ENCODE data around the gene ITSN1.
A peak's percentile ranks its signal among the peaks of the same experiment; 100 is the strongest.
"Not testable (repeated sequence)": the region's sequence is repeated elsewhere in the genome, so short reads cannot be mapped to it uniquely, and the experiment has no call there.

ITSN1 gene

DNA sequence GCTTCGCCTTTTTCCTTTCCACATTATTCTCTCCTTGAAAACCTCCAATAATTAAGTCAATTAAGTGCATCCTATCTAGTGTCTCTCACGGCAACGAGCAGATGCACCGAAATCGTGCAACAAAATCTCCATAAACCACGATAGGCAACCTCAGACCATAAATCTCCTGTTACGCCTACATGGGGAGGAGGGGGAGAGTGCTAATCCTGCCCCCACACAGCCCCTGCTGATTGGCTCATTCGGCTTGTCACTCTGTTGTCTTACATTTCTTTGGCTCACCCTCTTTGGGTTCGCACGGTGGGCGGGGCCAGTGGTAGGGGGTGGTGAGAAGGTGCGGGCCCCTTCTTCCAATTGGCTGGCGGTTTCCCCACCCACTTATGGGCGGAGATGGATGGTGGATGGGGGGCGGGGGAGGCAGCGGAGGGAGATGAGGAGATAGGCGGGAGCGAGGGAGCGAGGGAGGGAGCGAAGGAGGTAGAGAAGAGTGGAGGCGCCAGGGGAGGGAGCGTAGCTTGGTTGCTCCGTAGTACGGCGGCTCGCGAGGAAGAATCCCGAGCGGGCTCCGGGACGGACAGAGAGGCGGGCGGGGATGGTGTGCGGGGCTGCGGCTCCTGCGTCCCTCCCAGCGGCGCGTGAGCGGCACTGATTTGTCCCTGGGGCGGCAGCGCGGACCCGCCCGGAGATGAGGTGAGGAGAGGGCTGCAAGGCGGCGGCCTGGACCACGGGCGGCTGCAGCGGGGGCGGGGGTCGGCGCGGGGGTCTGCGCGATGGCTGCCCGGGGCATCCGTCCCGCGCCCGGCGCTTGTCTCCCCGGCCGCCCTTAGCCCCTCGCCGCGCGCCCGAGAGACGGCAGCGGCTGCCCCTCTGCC is at the start of gene ITSN1:
ITSN1 (plus strand) TSS at position 475 of the 869 bp plus-strand sequence. CDS start 76,328 bp downstream, outside the sequence.
- DNase-seq, result peak; percentile 99

DNA sequence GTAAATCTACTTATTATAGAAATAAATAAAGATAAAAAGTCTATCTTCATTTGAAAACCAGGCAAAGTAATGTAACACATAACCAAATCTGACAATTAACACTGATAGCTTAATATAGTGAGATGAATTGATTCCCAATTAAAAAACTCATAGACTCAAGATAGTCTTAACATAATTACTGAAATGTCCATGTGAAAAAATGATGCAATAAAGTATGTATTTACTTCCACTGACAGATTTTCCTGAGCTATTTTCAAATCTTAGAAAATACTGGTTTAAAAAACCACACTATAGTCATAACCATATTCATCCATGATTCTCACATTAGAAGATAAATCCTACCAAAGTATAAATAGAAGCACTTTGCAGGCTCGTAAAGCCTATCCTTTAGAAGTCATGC is 44.2 kb upstream of the ITSN1 start:
- DNase-seq, result no peak

DNA sequence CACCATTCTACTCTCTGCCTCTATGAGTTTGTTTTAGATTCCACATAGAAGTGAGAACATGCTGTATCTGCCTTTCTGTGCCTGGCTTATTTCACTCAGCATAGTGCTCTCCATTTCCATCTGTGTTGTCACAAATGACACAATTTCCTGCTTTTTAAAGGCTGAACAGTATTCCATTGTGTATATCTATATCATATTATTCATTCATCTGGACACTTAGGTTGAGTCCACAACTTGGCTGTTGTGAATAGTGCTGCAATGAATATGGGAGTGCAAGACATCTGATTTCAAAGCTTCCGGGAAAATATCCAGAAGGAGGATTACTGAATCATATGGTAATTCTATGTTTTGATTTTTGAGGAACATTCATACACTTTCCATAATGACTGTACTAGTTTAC is 33.7 kb upstream of the ITSN1 start:
- no peak for DNase-seq

DNA sequence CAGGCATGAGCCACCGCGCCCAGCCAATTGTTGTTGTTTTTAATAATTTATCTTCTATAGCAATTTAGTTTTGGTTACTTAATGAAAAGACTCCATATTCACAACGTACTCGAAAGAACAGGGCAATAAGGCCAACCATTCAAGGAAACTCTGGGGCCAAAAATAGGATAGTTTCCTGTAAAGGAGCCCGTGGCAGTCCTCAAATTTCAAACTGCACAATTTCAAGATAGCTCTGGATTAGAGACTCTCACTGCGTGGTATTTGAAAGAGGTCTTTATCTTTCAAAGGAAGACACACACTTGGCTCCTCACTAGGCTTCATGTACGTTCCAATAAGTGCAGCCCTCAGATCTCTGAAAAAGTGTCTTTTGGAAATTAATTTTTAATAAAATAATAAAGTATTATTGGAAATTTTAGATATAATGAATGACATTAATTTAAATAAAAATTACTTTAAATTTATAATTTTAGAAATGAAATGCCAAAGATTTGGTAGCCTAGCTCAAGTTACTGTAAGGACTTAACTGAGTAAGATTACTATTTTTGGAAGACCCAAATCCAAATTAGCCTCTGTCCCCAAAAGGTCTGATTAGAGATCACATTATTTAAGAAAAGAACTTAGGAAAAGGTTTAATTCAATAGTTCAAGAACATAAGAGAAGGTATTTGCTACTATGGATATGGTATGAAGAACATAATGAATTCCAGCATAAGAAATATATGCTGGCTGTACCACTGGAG is 31.1 kb upstream of the ITSN1 start:
- DNase-seq, result no peak

DNA sequence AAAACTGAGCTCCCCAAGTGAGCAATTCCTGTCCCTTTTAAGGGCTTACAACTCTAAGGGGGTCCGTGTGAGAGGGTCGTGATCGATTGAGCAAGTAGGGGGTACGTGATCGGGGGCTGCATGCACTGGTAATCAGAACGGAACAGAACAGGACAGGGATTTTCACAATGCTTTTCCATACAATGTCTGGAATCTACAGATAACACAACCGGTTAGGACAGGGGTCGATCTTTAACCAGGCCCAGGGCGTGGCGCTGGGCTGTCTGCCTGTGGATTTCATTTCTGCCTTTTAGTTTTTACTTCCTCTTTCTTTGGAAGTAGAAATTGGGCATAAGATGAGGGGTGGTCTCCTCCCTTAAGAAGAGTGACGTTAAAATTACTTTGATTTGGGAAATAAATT is 24.7 kb upstream of the ITSN1 start:
- DNase-seq, result not testable (repeated sequence)

DNA sequence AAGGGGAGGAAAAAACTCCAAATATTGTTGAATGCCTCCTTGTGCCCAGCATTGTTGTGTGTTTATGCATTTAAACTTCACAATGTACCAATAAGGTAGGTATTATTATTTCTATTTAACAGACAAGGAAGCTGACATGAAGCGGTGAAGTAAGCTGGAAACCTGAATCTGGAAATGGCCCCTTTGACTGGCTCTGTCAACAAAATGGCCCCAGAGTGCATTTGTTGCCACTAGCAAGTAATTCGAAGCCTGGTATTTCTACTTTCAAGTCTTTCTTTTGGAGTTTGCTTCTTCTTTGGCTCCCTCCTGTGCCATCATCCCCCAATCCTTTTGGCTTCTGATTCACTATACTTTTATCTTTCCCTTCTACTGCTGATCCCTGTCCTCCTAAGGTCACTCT is 23.9 kb upstream of the ITSN1 start:
- no peak for DNase-seq

DNA sequence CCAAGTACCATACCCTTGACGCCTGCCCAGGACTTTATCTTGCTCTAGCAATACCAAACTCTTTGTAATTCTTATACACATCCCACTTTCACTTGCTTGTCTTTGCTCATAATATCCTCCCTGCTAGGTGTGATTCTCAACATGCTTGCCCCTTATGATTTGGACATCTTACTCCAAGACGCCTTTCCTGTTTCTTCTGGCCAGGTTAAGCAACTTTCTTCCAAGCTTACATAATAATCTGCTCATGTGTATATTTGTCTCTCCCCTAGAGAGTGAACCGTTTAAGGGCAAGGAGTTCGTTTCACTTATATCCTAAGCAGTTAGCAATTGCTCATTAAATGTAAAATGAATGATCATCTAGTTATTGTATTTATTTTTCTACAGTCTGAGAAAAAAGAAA is 22.6 kb upstream of the ITSN1 start:
- DNase-seq, result no peak

DNA sequence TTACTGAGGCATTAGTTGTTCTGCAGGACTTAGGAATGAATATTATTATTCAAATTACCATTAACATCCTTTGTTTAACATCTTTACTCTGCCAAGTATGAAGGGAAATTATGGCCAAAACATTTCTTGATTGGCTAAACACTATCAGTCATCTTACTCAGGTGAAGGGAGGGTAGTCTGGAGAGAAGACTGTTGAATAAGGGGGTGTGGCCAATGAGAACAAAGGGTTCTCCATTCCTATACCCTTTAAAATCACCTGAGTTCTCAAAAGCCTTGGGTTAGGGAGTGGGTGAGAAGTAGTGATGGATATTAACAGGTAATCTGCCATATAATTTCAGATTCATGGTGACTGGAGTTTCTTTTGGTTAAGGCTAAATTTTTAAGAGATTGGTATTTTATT is 20.0 kb upstream of the ITSN1 start:
- no peak for DNase-seq

DNA sequence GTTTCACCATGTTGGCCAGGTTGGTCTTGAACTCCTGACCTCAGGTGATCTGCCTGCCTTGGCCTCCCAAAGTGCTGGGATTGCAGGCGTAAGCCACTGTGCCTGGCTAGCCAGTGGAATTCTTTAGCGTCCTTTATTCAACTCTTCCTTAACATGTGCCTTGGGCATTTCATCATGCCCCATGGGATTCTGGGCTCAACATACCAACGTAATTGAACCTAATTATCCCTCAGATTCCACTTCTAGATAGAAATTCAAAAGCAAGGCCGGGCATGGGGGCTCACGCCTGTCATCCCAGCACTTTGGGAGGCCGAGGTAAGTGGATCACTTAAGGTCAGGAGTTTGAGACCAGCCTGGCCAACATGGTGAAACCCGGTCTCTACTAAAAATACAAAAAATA is 16.1 kb upstream of the ITSN1 start:
- not testable (repeated sequence) for DNase-seq

DNA sequence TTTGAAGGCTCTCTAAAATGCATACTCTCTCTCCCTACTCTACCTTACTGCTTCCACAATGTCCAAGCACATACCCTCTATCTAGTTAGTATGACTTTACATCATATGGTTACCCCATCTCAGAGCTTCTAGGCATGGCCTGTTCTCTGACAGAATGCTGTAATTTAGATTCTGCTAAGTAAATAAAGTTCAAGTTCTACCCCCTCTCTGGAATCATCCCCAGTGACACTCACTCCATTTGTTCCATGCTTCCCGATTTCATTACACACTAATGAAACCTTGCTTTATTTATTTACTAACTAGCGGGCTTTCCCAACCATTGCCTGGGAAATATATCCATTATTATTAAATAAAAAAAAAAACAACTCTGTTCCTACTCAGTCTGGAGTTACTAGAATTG is 8.0 kb upstream of the ITSN1 start:
- no peak for DNase-seq

DNA sequence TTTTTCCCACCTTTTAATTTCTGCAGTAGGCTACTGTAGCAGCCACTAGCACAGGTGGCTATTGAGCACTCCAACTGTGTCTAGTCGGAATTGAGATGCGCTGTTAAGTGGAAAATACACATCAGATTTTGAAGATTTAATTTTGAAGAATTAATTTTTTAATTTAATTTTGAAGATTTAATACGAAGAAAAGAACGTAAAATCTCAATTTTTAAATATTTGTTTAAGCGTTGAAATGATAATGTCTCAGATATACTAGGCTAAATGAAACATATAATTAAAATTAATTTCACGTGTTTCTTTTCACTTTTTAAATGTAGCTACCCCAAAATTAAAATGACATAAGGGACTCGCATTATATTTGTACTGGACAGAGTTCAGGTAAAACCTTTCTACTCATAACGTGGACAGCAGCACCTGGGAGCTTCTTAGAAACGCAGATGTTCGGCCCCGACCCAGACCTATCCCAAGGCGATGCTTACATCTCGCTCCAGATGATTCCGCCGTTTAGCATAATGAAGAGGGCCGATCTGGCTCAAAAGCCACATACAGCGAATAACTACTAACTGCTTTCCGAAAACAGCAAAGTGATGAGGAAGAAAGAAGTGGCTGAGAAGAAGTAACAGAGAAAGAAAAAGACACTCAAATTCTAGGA is 1.5 kb upstream of the ITSN1 start:
- DNase-seq, result no peak

DNA sequence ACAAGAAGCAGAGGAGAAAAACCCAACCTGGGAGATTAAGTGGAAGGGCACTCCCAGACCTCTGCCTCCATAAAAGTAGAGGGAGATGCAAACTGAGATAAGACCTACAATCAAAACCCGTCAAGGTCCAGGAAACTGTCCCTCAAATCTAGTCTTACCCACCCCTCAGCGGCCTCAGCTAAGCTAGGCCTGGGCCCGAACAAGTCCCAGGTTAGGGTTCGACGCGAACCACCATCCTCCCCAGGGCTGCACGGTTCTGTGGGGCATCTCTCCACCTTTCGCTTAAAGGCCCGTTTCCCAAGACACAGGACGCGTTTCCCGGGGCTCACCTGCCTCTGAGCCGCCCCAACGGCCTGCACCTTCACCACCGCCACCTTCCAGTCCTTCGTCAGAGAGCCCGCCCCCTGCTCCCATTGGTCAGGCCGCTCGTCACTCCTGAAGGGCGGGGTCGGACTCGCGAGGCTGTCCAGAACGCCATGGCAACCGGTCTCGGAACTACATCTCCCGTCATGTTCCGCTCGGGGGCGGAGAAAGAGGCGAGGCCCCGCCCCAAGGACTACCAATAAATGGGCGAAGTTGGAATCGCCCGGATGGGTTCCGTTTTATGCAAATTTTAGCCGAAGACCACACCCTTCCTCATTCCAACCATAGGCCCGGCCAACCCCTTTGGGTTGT is 812 bp upstream of the ITSN1 start, which contains the start of gene CRYZL1:
CRYZL1 (minus strand) TSS at position 390 of the 675 bp plus-strand sequence. CDS start 10,190 bp downstream, outside the sequence.
- peak; percentile 99 for DNase-seq

DNA sequence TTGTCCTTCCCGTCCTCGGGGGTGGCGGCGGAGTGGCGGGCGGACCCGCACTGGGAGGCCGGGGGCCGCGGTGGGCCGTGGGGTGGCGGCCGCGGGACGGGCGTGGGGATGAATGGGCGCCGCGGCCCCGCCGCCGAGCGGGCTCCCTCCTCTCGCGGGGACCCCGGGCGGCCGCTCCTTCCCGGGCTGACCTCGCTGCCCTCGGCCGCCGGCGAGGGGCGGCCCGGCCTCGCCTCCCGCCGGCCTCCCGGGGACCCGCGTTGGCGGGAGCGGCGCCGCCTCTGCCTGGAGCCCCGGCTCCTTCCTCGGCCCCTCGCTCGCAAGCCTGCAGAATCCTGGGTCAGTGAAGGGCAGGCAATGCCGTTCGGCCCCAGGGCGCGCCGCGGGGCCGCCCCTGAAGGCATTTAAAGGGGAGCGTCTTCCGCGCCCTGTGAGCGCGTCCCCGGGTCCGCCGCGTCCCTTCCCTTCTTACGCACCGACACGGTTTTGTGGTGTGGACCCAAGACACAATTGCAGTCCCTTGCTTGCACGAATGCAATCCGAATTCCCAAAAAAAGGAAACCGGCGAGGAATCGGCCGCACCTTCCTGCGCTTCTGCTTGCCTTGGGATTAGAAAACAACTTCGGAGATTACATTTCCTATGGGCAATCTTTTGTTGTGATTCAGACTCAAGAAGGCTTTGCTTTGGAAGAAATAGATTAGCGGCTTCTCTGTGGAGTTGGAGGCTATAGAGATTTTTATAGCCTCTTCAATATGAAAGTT is 776 bp downstream of the ITSN1 start:
- DNase-seq, result peak; percentile 63

DNA sequence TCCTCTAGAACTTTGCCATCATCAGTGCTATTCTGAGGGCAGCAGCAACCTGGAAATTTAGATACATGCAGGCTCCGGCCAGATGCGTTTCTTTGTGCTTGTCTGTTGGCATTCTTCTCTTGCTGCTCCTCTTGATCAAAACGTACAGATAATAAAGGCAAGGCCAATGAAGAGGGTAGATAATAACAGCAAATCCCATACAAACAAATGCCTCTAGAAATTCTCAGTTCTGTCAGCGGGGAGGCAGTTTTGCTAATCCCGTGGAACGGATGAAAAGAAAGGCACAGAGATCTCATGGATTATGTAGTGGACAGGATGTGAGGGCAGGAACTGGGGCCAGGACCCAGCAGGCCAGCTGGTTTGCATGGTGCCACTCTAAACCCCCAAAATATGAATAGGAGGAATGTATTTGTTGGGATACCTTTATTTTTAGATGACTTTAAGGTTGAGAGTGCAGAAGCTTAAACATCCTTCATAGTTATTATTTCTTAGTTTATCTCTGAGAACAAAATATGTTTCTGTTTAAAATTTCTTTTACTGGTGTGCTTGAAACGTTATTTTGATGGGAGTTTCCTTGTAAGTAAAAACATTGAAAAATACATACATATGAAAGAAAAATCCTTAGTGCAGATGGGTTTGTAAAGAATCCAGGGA is 1.5 kb downstream of the ITSN1 start:
- no peak for DNase-seq

DNA sequence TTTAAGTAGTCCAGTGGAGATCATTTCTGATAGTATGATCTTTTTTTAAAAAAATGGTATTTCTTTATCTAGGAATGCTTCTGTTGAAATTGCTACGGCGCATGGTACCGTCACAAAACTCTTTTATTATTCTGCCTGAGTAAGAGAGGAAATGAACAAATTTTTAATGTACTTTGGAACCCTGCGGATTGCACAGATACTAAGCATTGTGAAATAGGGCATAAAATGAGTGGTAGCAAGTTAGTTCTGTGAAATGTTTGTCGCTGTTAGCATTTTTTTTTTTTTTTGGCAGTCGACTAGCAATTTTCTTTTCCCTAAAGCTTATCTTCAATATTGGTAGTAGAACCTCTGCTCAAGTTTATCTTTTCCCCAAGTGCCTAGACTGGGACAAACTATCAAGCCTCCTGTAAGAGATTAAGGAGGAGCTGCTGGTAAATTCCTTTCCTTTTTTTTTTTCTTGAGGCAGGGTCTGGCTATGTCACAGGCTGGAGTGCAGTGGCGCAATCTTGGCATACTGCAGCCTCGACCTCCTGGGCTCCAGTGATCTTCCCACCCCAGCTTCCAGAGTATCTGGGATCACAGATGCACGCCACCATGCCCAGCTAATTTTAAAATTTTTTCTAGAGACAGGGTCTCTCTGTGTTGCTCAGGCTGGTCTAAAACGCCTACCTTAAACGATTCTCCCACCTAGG is 2.2 kb downstream of the ITSN1 start:
- DNase-seq, result no peak

DNA sequence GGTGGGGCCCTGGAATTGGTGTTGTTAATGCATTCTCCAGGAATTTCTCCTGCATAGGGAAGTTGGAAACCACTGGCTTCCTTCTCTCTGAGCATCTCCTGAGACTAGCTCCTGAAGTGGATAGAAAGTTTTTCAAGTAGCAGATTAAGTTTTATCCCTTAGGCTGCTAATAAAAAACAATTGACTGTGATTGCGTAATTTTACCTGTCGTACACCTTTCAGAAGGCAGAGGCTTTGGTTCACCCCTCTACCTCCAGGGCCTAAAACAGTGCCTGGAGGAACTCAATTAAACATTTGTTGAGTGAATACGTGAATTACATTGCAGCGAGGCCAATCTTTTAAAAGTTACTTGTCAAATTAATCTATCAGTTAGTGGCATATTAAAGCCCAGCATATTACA is 3.4 kb downstream of the ITSN1 start:
- DNase-seq, result no peak

DNA sequence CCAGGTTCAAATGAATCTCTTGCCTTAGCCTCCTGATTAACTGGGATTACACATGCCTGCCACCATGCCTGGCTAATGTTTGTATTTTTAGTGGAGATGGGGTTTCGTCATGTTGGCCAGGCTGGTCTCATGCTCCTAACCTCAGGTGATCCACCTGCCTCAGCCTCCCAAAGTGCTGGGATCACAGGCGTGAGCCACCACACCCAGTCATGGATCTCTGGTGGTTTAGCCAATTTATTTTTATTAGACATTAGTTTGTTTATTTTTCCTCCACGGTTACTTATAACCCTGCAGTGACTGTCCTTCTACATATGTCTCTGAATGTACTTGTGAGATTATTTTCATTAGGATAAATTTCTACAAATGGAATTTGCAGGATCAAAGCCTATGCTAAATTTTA is 5.3 kb downstream of the ITSN1 start:
- DNase-seq, result no peak

DNA sequence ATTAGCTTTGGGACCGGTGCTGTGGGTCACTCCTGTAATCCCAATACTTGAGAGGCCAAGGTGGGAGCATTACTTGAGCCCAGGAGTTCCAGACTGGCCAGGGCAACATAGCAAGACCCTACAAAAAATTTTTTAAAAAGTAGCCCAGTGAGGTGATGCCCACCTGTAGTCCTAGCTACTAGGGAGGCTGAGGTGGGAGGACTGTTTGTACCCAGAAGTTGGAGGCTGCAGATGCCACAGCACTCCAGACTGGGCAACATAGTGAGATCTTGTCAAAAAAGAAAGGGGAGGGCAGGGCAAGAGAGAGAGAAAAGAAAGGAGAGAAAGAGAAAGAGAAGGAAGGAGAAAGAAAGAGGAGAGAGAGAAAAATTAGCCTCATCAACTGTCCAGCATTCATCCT is 6.3 kb downstream of the ITSN1 start:
- DNase-seq, result no peak

DNA sequence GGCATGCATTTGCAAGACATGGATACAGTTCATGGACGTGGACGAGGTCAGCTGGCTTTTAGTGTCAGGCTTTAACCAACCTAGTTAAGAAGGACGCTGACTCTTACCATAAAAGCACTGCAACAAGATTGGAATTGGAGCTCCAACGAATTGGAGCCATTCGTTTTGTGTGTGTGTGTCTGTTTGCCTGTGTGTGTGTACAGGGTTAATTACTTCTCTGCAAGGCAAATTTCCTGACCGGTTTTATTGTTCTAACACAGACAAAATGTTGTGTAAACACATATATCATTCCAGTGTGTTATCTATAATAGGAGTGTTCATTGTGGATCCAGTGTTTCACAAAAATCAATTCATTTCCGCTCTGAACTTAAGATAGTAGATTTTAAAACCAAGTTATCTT is 7.9 kb downstream of the ITSN1 start:
- DNase-seq, result no peak

DNA sequence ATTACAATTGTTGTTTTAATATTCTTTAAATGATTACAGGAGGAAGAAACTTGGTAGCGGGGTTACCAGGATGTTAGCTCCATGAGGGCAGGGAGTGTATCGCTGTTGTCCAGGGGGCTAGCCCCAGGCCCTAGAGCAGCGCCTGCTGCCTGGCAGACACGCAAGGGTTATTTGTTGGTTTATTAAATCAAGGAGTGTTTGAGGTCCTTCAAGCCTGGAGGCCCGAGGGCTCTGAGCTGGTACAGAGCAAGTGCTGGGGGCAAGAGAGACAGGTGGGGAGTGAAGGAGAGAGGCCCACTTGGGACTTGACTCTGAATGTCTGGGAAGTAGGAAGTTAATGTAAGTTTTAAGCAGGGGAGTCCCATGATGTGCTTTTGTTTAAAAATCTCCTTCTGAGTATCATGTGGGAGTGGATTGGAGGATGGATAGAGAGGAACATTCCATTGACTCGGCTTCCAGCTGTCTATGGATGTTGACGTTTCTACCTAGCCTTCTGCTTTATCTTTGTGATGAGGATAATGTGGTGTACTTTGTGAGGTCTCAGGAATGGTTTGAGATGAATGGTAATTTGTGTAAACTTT is 8.7 kb downstream of the ITSN1 start:
- no peak for DNase-seq

Measured in activated CD8-positive, alpha-beta memory T cell treated with anti-CD3 and anti-CD28 coated beads, Interleukin-2, amount 50 U/mL, for 48 hours (primary cell).